ENCODE results near the gene PDE8B.

The PDE8B gene

GRCh38 chr5:77186652-77187370 is 23.7 kb upstream of the PDE8B start:
- TF ChIP-seq TCF12 (IDR thresholded peaks at IDR 0.05; ENCODE audit: low read depth) = no peak
- no peak for TF ChIP-seq CEBPB (IDR thresholded peaks at IDR 0.05)
- TF ChIP-seq MAX (IDR thresholded peaks at IDR 0.05) = no peak
- no peak for TF ChIP-seq REST (IDR thresholded peaks at IDR 0.05; ENCODE audit: low read depth)
- no peak for TF ChIP-seq YY1 (IDR thresholded peaks at IDR 0.05; ENCODE audit: low read depth)

- no peak for TF ChIP-seq NFIC (IDR thresholded peaks at IDR 0.05)
- TF ChIP-seq EP300 (IDR thresholded peaks at IDR 0.05; ENCODE audit: borderline replicate concordance) = no peak
- no peak for TF ChIP-seq TEAD4 (IDR thresholded peaks at IDR 0.05)
- TF ChIP-seq CEBPB (IDR thresholded peaks at IDR 0.05) = no peak
These were observed 21.1 kb upstream of the PDE8B start for GRCh38 chr5:77189421-77189820.

- TF ChIP-seq EGR1 (IDR thresholded peaks at IDR 0.05) (no peak), REST (IDR thresholded peaks at IDR 0.05; ENCODE audit: low read depth) (no peak), TCF12 (IDR thresholded peaks at IDR 0.05; ENCODE audit: low read depth) (no peak), FOXM1 (IDR thresholded peaks at IDR 0.05; ENCODE audit: borderline replicate concordance, low read depth) (no peak), CEBPB (IDR thresholded peaks at IDR 0.05) (no peak), RAD21 (IDR thresholded peaks at IDR 0.05; ENCODE audit: low read depth) (no peak), TAF1 (IDR thresholded peaks at IDR 0.05; ENCODE audit: low read depth) (no peak), NFIC (IDR thresholded peaks at IDR 0.05) (no peak), USF1 (IDR thresholded peaks at IDR 0.05) (no peak), YY1 (IDR thresholded peaks at IDR 0.05; ENCODE audit: low read depth) (no peak), TEAD4 (IDR thresholded peaks at IDR 0.05) (no peak), ZBTB7A (IDR thresholded peaks at IDR 0.05; ENCODE audit: low read depth) (no peak), CREB1 (IDR thresholded peaks at IDR 0.05; ENCODE audit: low read depth) (no peak), MAX (IDR thresholded peaks at IDR 0.05) (no peak)
These were observed 17.9 kb upstream of the PDE8B start for GRCh38 chr5:77192441-77193050.

- TF ChIP-seq RAD21 (IDR thresholded peaks at IDR 0.05; ENCODE audit: low read depth) (no peak), EP300 (IDR thresholded peaks at IDR 0.05; ENCODE audit: borderline replicate concordance) (no peak), NFIC (IDR thresholded peaks at IDR 0.05) (no peak), ZBTB7A (IDR thresholded peaks at IDR 0.05; ENCODE audit: low read depth) (no peak), TEAD4 (IDR thresholded peaks at IDR 0.05) (no peak), USF1 (IDR thresholded peaks at IDR 0.05) (no peak), MAX (IDR thresholded peaks at IDR 0.05) (no peak), REST (IDR thresholded peaks at IDR 0.05; ENCODE audit: low read depth) (no peak), TCF12 (IDR thresholded peaks at IDR 0.05; ENCODE audit: low read depth) (no peak), TAF1 (IDR thresholded peaks at IDR 0.05; ENCODE audit: low read depth) (no peak), FOXM1 (IDR thresholded peaks at IDR 0.05; ENCODE audit: borderline replicate concordance, low read depth) (no peak), CEBPB (IDR thresholded peaks at IDR 0.05) (no peak), EGR1 (IDR thresholded peaks at IDR 0.05) (no peak), CREB1 (IDR thresholded peaks at IDR 0.05; ENCODE audit: low read depth) (no peak), YY1 (IDR thresholded peaks at IDR 0.05; ENCODE audit: low read depth) (no peak)
These were observed 15.7 kb upstream of the PDE8B start for GRCh38 chr5:77194762-77195161.

Data from Ishikawa (cell line).